ENCODE measurements around the gene SAP25.

The SAP25 gene

GRCh38 chr7:100591596-100591995 is 17.9 kb upstream of the SAP25 start:
- DNase-seq, result no peak

GRCh38 chr7:100590077-100590737 is 16.5 kb upstream of the SAP25 start:
- no peak for DNase-seq

GRCh38 chr7:100589341-100589947 is 15.7 kb upstream of the SAP25 start:
- no peak for DNase-seq

- DNase-seq, result no peak
These were observed 14.7 kb upstream of the SAP25 start for GRCh38 chr7:100588438-100588837.

GRCh38 chr7:100586266-100587025 is 12.7 kb upstream of the SAP25 start, which contains the start of gene FBXO24:
Gene FBXO24, plus strand, starts transcription at chr7:100586328. Its CDS starts 298 bp downstream, at chr7:100586626.
- peak; percentile 90 for DNase-seq

- no peak for DNase-seq
These were observed 12.0 kb upstream of the SAP25 start, which contains the start of gene LRCH4 for GRCh38 chr7:100585511-100586265. Gene LRCH4, minus strand, starts transcription at chr7:100586129. Its CDS starts 29 bp downstream, at chr7:100586100.

- DNase-seq, result no peak
These were observed 11.2 kb upstream of the SAP25 start for GRCh38 chr7:100584683-100585510.

- no peak for DNase-seq
These were observed 10.5 kb upstream of the SAP25 start for GRCh38 chr7:100584054-100584682.

- no peak for DNase-seq
These were observed 9.7 kb upstream of the SAP25 start for GRCh38 chr7:100583132-100584053.

GRCh38 chr7:100582650-100583049 is 8.9 kb upstream of the SAP25 start:
- DNase-seq, result no peak

GRCh38 chr7:100582041-100582579 is 8.4 kb upstream of the SAP25 start:
- no peak for DNase-seq

- DNase-seq, result no peak
These were observed 7.0 kb upstream of the SAP25 start for GRCh38 chr7:100580466-100581283.

- DNase-seq, result no peak
These were observed 4.8 kb upstream of the SAP25 start for GRCh38 chr7:100578246-100579183.

- DNase-seq, result no peak
These were observed 3.8 kb upstream of the SAP25 start for GRCh38 chr7:100577507-100577906.

- DNase-seq, result no peak
These were observed 3.4 kb upstream of the SAP25 start for GRCh38 chr7:100577103-100577502.

GRCh38 chr7:100576384-100576993 is 2.8 kb upstream of the SAP25 start:
- no peak for DNase-seq

GRCh38 chr7:100575746-100576383 is 2.2 kb upstream of the SAP25 start:
- DNase-seq, result no peak
